NCI-H1417 treated with DMSO at 0.1 percent for 48 hours (cell line): ENCODE measurements around the gene SH3BP5L.

Source experiments
- DNase-seq: peaks from one replicate; lab custom pipeline; 2025; lab: John Stamatoyannopoulos, UW

SH3BP5L gene

DNA sequence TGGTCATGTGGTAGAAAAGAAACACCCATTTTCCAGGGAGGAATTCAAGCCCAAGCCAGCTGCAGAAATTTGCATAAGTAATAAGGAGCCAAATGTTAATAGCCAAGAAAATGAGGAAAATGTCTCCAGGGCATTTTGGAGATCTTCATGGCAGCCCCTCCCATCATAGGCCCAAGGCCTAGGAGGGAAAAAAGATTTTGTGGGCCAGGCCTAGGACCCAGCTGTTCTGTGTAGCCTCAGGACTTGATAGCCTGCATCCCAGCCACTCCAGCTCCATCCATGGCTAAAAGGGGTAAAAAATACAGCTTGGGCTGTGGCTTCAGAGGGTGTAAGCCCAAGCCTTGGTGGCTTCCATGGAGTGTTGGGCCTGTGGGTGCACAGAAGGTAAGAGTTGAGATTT, 48.7 kb downstream of the SH3BP5L start:
- DNase-seq = no peak

DNA sequence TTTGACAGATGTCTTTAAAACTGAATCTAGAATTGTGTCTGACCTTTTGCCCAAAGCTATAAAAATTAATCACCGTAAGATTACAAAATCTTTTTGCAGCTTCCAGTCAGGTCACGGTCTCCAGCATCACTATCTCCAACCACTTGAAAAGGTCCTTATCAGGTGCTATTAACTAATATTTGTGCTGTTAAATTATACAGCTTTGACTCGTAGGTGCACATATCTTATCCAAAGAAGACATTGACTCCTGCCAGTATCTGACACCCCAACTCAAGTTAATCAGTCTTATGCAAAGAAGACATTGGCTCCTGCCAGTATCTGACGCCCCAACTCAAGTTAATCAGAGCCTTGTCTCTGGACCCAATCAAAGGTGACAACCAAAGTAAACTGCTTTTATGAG, 50.3 kb downstream of the SH3BP5L start:
- no peak for DNase-seq
